HG03159 (cell line): Measurements from ENCODE around the gene DHRSX.
"Not testable (repeated sequence)": the region's sequence is repeated elsewhere in the genome, so short reads cannot be mapped to it uniquely, and the experiment has no call there.

ENCODE experiments used
- ATAC-seq: cut with Tn5 transposase; IDR thresholded peaks from one replicate; pipeline ENCODE4 v1.9.1; 2021; ENCODE audit warnings: mild to moderate bottlenecking, moderate library complexity; ENCODE audit not compliant: unreplicated experiment

DHRSX gene

DNA sequence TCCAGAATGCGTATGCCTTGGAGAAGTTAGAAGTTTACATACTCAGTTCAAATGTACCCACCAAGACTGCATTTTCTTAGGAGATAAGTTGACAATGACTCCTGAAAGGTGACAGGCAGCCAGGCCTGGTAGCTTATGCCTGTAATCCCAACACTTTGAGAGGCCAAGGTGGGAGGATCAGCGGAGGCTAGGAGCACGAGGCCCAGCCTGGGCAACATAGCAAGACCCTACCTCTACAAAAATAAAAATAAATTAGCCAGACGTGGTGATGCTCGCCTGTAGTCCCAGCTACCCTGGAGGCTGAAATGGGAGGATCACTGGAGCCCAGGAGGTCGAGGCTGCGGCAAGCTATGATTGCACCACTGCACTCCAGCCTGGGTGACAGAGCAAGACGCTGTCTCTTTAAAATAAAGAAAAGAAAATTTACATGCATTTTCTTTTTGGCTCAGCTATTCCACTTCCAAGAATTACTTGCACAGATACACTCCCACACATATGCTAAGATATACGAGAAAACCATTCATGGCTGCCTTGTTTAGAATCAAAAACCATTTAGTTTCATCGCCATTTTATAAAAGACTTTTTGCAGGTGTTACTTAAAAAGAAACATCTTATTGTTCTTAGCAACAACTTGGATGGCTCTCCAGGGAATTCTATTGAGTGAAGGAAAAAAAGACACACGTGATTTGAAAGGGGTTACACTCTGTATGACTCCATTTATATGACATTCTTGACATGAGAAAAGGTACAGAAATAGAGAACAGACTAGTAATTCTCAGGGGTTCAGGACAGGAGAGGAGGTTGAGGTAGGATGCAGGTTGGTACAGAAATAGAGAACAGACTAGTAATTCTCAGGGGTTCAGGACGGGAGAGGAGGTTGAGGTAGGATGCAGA, 66.3 kb downstream of the DHRSX start:
- ATAC-seq, result no peak

DNA sequence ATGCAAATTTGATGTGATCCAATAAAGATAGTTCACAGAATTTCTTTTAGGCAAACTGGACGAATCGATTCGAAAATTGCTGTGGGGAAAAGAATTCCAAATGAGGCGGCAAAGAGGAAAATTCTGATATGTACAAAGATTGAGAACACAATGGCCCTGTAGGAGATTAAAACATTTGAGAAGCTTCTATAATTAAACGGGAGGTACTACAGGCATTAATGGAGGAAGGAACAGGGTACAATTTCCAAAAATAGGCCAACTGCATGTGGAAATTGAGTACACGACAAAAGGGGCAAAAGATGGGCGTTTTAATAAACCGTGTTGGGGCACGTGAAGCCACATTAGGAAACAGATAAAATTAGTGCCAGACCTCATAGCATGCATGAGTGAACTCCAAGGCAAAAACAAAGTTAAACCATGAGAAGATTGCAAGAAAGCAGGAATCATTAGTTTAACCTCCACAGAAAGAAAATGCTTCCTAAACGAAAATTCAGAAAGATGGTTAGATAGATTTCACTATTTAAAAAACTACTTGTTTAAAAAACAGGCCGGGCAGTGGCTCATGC, 68.4 kb downstream of the DHRSX start:
- no peak for ATAC-seq

DNA sequence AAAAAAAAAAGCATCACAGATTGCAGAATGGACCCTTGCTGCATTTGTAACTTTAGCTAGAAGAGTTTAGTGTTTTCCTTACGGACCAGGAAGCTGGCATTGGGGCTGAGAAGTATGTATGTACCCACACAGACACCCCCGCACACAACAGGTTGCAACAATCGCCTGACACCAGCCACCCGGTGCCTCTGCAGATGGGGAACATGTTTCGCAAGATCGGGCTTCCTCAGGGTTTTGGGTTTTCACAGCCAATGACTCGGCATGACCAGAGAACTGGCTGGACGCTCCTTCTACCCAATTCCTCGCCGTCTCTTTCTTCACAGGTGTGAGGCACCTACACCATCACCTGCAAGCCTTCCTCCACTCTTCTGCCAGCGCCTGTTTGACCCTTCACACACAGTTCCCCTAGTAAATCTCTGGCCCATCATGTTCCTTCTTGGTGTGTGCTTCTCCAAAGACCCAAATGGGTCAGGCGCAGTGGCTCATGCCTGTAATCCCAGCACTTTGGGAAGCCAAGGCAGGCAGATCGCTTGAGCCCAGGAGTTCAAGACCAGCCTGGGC, 70.4 kb downstream of the DHRSX start:
- ATAC-seq, result no peak

DNA sequence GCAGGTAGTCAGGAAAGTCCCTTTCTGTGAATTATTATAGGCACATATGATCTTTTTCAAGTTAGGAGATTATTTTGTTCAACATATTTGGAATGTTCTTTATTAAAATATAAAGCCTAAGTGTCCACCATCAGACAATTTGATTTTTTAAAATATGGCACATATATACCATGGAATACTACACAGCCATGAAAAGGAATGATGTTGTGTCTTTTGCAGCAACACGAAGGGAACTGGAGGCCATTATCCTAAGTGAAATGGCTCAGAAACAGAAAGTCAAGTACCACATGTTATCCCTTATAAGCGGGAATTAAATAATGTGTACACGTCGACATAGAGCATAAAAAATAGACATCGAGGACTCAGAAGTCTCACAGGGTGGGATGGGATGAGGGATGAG, 73.0 kb downstream of the DHRSX start:
- ATAC-seq, result no peak

DNA sequence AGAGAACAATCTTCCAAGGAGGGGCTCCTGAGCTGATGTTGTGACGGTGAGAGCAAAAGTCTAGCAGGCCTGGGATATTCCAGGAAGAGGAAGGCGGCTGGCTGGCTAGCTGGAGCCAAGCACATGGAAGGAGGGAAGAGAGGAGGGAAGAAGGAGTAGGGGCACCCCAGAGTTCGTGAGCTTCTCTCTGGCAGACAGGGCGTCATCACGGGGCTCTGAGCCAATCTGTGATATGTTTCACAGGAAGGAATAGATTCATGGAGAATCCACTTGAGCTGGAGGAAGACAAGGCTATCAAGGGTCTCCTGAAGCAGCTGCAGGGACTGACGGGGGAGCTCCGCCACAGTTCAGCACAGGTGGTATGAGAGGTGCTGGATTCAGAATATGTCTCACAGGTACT, 73.6 kb downstream of the DHRSX start:
- no peak for ATAC-seq

DNA sequence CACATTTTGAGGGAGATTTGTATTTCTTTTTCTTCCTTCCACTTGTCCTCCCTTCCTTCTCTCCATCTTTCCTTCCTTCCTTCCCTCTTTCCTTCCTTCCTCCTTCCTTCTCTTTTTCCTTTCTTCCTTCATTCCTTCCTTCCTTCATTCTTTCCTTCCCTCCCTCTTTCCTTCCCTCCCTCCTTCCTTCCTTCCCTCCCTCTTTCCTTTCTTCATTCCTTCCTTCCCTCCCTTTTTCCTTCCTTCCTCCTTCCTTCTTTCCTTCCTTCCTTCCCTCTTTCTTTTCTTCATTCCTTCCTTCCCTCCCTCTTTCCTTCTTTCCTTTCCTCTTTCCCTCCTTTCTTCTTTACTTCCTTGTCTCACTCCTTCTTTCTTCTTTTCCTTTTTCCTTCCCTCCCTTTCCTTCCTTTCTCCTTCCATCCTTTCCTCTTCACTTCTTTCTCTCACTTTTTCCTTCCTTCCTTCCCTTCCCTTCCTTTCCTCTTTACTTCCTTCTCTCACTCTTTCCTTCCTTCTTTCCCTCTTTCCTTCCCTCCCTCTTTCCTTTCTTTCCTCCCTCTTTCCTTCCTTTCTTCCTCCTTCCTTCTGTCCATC, 74.4 kb downstream of the DHRSX start:
- no peak for ATAC-seq

DNA sequence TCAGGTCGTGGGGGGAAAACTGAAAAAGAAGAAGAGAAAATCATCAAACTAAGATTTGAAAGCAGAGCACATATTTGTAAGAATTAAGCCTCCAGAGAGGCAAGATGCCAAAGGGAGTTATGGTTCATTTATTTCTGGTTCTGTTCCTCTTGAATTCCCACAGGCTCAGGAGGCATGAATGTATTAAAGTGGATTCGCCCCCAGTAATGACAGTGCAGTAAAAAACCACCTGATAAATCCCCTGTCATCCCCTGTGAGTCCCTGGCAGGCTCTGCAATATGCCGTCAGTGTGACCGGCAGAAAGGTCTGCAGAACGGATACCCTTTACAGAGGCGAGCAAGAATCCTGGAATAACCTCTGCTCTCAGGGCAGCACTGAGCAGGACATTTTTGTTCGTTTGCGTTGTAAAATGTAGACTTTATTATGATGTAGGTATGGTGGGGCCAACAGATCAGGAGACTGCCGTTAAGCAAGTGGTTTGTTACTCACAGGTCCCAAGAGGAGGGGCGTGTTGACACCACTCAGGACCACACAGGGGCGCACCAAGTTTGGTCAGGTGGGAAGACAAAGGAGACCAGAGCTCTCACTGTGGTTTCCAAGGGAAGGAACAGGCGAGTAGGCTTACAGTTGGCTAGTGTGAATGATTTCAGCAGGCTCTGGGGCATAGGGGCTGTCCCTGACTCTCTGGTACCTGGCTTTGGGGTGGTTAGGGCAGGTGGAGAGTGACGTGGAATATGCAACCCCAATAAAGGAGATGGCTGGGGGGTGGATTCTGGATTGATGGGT, 75.3 kb downstream of the DHRSX start:
- no peak for ATAC-seq

DNA sequence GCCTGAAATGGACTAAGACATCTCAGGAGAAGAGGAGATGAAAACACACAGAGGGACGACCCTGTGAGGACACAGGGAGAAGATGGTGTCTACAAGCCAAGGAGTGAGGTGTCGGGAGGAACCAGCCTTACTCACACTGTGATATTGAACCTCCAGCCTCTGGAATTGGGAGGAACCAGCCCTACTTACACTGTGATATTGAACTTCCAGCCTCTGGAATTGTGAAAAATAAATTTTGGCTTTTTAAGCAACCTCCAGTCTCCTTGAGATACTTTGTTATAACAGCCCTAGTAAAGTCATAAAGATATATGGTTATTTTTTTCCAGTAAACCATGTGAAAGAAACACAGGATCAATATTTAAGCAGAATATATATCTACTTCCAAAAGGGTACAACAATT, 76.5 kb downstream of the DHRSX start:
- no peak for ATAC-seq

DNA sequence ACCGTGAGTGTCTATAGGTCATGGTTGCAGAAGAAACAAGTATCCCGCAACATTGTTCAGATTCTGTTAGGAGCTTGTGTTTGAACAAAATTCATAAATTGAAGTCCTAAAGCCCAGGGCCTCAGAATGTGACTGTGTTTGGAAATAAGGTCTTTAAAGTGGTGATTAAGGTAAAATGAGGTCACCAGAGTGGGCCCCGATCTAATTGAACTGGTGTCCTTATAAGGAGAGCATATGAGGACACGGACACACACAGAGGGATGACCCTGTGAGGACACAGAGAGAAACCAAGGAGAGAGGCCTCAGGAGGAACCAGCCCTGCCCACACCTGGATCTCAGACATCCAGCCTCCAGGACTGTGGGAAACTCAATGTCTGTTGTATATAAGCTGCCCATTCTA, 76.9 kb downstream of the DHRSX start:
- no peak for ATAC-seq

DNA sequence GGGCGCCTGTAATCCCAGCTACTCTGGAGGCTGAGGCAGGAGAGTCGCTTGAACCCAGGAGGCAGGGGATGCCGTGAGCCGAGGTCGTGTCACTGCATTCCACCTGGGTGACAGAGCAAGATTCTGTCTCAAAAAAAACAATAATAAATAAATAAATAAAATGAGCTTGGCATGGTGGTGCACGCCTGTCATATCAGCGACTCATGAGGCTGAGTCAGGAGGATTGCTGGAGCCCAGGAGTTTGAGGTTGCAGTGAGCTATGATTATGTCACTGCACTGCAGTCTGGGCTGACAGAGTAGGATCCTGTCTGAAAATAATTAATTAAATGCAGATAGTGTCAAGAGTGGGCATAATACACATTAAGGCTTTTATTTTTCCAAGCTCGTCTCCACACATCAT, 77.5 kb downstream of the DHRSX start:
- no peak for ATAC-seq

DNA sequence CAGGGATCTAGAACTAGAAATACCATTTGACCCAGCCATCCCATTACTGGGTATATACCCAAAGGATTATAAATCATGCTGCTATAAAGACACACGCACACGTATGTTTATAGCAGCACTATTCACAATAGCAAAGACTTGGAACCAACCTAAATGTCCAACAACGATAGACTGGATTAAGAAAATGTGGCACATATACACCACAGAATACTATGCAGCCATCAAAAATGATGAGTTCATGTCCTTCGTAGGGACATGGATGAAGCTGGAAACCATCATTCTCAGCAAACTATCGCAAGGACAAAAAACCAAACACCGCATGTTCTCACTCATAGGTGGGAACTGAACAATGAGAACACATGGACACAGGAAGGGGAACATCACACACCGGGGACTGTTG, 81.4 kb downstream of the DHRSX start:
- ATAC-seq, result not testable (repeated sequence)

DNA sequence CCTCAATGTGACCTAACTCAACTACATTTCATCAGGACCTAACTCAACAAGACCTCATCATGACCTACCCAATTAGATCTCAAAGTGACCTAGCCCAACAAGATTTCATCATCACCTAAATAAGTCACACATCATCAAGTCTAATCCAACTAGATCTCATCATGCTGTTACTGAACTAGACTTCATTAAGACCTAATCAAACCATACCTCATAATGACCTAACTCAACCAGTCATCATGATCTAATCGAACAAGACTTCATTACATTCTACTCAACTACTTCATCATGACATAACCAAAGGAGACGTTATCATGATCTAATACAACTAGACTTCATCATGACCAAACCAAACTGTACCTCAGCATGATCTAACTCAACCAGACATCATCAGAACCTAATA, 82.8 kb downstream of the DHRSX start:
- no peak for ATAC-seq

DNA sequence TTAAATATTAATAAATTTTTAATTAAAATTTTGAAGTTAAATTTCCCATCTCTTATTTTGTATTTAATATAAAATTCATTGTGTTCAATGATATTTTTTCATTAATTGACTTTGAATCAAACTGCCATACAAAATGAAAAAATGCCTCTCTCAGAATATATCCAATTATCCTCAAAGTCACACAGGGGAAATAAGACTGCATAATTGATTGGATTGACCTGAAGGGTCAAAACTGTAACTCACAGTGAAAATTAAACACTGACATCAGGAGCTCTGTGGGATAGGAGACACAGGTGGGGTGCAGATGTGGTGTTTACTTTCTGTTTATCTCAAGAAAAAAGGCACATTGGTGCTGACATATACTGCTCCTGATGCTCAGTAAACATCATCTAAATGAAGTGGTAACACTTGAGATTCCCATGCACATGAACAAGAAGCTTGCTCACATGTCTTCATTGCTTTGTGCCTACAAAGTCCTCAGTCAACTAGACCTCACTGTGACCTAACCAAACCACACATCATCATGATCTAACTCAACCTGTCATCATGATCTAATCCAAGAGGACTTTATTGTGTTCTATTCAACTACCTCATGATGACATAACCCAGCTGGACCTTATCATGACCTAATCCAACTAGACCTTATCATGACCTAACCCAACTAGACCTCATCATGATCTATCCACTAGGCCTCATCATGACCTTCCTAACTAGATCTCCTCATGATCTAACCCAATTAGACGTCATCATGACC, 83.7 kb downstream of the DHRSX start:
- no peak for ATAC-seq

DNA sequence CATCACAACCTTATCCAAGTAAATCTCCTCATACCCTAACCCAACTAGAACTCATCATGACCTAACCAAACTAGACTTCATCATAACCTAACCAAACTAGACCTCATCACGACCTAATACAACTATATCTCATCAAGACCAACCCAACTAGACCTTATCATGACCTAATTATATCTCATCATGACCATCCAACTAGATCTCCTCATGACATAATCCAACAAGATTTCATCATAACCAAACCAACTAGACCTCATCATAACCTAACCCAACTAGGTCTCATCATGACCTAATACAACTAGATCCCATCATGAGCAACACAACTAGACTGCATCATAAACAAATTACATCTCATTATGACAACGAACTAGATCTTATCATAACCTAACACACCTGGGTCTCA, 86.4 kb downstream of the DHRSX start:
- ATAC-seq, result no peak

DNA sequence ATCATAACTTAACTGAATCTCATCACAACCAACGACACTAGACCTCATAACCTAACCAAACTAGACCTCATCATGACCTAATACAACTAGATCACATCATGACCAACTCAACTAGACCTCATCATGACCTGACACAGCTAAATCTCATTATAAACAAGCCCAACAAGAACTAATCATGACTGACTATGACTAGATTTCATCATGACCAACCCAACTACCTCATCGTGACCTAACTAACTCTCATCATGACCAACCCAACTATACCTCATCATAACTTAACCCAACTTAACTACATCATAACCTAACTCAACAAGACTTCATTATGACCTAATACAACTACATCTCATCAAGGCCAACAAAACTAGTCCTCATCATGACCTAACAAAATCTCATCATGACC, 86.8 kb downstream of the DHRSX start:
- no peak for ATAC-seq

DNA sequence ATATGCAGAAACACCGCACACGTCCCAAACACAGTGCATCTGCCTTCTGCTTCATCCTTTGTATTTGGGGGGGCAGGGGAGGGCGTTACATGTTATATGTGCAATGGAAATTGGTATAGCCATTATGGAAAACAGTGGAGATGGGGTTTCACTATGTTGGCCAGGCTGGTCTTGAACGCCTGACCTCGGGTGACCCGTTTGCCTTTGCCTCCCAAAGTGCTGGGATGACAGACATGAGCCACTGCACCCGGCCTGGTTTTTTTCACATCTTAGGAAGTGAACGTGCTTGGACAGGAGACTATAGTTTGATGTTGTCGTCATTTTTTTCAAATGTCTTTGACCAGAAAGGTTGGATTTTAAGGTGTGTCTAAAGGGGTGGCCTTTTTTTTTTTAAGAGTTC, 88.6 kb downstream of the DHRSX start:
- no peak for ATAC-seq

DNA sequence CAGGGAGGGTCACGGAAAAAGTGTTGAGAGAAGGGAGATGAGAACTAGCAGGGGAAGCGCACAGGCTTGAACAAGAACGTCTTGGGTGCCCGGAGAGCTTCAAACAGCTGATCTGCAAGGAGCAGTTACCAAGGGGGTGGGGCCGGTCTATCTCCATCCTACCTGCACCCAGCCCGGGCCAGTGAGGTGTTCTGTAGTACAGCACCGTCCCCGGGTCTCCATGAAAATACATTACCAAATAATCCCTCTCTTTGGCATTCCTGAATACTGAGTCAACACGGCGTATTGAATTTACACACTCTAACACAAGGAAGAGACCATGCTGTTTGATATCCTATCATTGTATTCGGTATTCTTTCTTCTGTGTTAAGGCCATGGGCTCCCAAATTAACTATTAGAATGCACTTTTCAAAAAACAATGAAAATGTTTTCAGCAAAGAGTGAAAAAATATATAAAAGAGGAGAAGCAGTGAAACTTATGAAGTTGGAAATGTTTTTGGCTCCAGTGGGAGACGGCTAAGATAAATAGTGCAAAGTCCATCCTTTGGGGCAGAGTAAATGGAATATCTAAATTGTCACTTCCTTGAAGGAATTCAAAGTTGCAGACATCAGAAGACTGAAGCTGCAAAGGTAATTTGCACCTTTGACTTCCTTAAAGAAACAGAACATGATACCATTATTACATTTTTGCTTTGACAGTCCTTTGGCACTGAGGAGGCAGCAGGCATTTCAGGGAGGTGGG, 90.3 kb downstream of the DHRSX start:
- ATAC-seq, result no peak

DNA sequence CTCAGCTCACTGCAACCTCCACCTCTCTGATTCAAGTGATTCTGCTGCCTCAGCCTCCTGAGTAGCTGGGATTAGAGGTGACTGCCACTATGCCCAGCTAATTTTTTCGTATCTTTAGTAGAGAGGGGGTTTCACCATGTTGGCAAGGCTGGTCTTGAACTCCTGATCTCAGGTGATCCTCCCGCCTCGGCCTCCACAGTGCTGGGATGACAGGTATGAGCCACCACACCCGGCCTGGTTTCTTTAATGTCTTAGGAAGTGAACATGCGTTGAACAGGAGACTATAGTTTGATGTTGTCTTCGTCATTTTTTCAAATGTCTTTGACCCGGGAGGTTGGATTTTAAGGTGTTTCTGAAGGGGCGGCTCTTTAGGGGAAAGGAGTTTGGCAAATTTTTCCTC, 91.0 kb downstream of the DHRSX start:
- no peak for ATAC-seq

DNA sequence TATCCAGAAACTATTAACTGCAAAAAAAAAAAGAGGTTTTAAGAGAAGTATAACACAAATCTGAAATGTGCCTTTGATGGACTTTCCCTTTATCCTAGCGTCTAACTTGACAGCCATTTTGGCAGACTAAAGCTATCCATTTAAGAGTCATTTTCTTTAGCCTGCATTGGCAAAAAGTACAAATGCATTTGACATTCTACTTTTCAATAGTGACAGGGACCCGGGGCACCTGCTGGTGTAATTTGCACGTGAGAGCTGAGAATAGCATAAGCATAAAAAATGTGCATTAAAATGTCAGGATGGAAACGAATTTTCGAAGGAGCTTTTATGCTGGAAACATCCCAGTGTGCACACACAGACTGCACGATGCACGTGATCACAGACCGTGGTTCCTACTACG, 91.9 kb downstream of the DHRSX start:
- ATAC-seq, result no peak
